ENCODE data around the gene RXRG.

- TF ChIP-seq EP300 (IDR thresholded peaks at IDR 0.05) = no peak
- no peak for TF ChIP-seq CTCF (IDR thresholded peaks at IDR 0.05)
- no peak for TF ChIP-seq POLR2AphosphoS5 (IDR thresholded peaks at IDR 0.05)
Observed at GRCh38 chr1:165442653-165443052, 2.3 kb downstream of the RXRG start.

Data from suprapubic skin (tissue), 4 donors.